Osteocyte (in vitro differentiated cells): ENCODE measurements around the gene C1orf74. TPM values are rescaled to one million over a fixed set of nuclear protein-coding genes. Genes with fewer than 3 reads are reported as not detected.
"Not testable (repeated sequence)": the region's sequence is repeated elsewhere in the genome, so short reads cannot be mapped to it uniquely, and the experiment has no call there.

Source experiments
- DNase-seq: peaks from one replicate; pipeline ENCODE4 v3.0.0; 2021; ENCODE audit warnings: mixed read lengths; ENCODE audit not compliant: unreplicated experiment; ENCODE audit errors: extremely low spot score
- H3K27ac Mint-ChIP-seq: one replicate; pipeline ENCODE4 v1.8.0; 2021; ENCODE audit warnings: mild to moderate bottlenecking, mixed read lengths; ENCODE audit not compliant: unreplicated experiment
- H3K27me3 Mint-ChIP-seq: one replicate; pipeline ENCODE4 v1.8.0; 2021; ENCODE audit warnings: mixed read lengths; ENCODE audit not compliant: unreplicated experiment
- H3K36me3 Mint-ChIP-seq: one replicate; pipeline ENCODE4 v1.8.0; 2021; ENCODE audit warnings: mixed read lengths; ENCODE audit not compliant: unreplicated experiment
- H3K4me1 Mint-ChIP-seq: one replicate; pipeline ENCODE4 v1.8.0; 2021; ENCODE audit warnings: mixed read lengths; ENCODE audit not compliant: unreplicated experiment
- H3K4me3 Mint-ChIP-seq: one replicate; pipeline ENCODE4 v1.8.0; 2021; ENCODE audit warnings: mild to moderate bottlenecking, moderate library complexity, mixed read lengths; ENCODE audit not compliant: unreplicated experiment
- H3K9me3 Mint-ChIP-seq: one replicate; pipeline ENCODE4 v1.8.0; 2021; ENCODE audit warnings: mixed read lengths; ENCODE audit not compliant: unreplicated experiment
- CTCF ChIP-seq: fragments of 200-600 bp; sonication (generic); IDR thresholded peaks from 2 replicates; pipeline ENCODE4 v1.5.0; 2021; ENCODE audit warnings: antibody characterized with exemption, mild to moderate bottlenecking, moderate library complexity
- total RNA-seq: library from RNA; stranded (reverse); gene quantifications from 2 replicates; pipeline ENCODE4 v1.2.1, GENCODE V29; 2021

Gene C1orf74
- total RNA-seq, 1 donor from 2014 or later = 1.6 TPM

- TF ChIP-seq CTCF = no peak
- no peak for DNase-seq
- Mint-ChIP-seq H3K27me3 (peaks cover 53% of the 10 kb centered on the region), H3K4me1 (peaks cover 8% of the 10 kb centered on the region), H3K36me3 (peaks cover 3% of the 10 kb centered on the region), H3K4me3 (no peak overlapping the region), H3K9me3 (no peaks in the 10 kb centered on the region), H3K27ac (no peak overlapping the region)
These were observed 17.9 kb upstream of the C1orf74 start for GRCh38 chr1:209802117-209802779.

- Mint-ChIP-seq H3K27me3 (peaks cover 60% of the 10 kb centered on the region), H3K4me3 (no peak overlapping the region), H3K36me3 (peaks cover 3% of the 10 kb centered on the region), H3K9me3 (no peaks in the 10 kb centered on the region), H3K4me1 (peaks cover 7% of the 10 kb centered on the region), H3K27ac (no peak overlapping the region)
- no peak for TF ChIP-seq CTCF
- no peak for DNase-seq
These were observed 16.9 kb upstream of the C1orf74 start for GRCh38 chr1:209800984-209801834.

GRCh38 chr1:209797978-209798639 is 13.8 kb upstream of the C1orf74 start:
- DNase-seq = no peak
- Mint-ChIP-seq H3K9me3 (no peaks in the 10 kb centered on the region), H3K36me3 (peaks cover 3% of the 10 kb centered on the region), H3K4me3 (no peak overlapping the region), H3K27ac (no peak overlapping the region), H3K4me1 (no peaks in the 10 kb centered on the region), H3K27me3 (peaks cover 70% of the 10 kb centered on the region)
- no peak for TF ChIP-seq CTCF

GRCh38 chr1:209793711-209794110 is 9.4 kb upstream of the C1orf74 start:
- not testable (repeated sequence) for H3K36me3 Mint-ChIP-seq, H3K27ac Mint-ChIP-seq, H3K9me3 Mint-ChIP-seq, H3K4me1 Mint-ChIP-seq, DNase-seq, H3K4me3 Mint-ChIP-seq
- H3K27me3 Mint-ChIP-seq = peaks cover 77% of the 10 kb centered on the region

- no peak for TF ChIP-seq CTCF
- Mint-ChIP-seq H3K9me3 (no peaks in the 10 kb centered on the region), H3K4me1 (no peaks in the 10 kb centered on the region), H3K27ac (no peak overlapping the region), H3K27me3 (peaks cover 82% of the 10 kb centered on the region), H3K4me3 (no peak overlapping the region), H3K36me3 (no peaks in the 10 kb centered on the region)
- DNase-seq = no peak
These were observed 7.6 kb upstream of the C1orf74 start for GRCh38 chr1:209791920-209792319.
